KMS-11 (cell line): ENCODE data around the gene GLRX.

Source experiments
- H2AFZ ChIP-seq: fragments of 200-600 bp; sonication (generic); 2 replicates; pipeline ENCODE4 v1.6.1; 2016; ENCODE audit warnings: antibody characterized with exemption, mixed run types, low read depth
- H3K27ac ChIP-seq: fragments of 200-600 bp; sonication (generic); 2 replicates; pipeline ENCODE4 v1.6.1; 2016; ENCODE audit warnings: mild to moderate bottlenecking, mixed run types
- H3K27me3 ChIP-seq: fragments of 200-600 bp; sonication (generic); 2 replicates; pipeline ENCODE4 v1.6.1; 2017; ENCODE audit warnings: mild to moderate bottlenecking, low read depth, mixed run types, moderate library complexity; ENCODE audit not compliant: insufficient read depth
- H3K36me3 ChIP-seq: fragments of 200-600 bp; sonication (generic); 2 replicates; pipeline ENCODE4 v1.6.1; 2017; ENCODE audit warnings: mild to moderate bottlenecking, mixed run types; ENCODE audit not compliant: insufficient read depth
- H3K4me1 ChIP-seq: fragments of 200-600 bp; sonication (generic); 2 replicates; pipeline ENCODE4 v1.6.1; 2016; ENCODE audit warnings: mild to moderate bottlenecking, low read depth, mixed run types; ENCODE audit not compliant: poor library complexity, severe bottlenecking
- H3K4me2 ChIP-seq: fragments of 200-600 bp; sonication (generic); 2 replicates; pipeline ENCODE4 v1.7.0; 2016; ENCODE audit warnings: mild to moderate bottlenecking, mixed run types
- H3K4me3 ChIP-seq: fragments of 200-600 bp; sonication (generic); IDR thresholded peaks from 2 replicates; pipeline ENCODE4 v1.6.1; 2017; ENCODE audit warnings: low read depth, low read length, mixed read lengths; ENCODE audit not compliant: insufficient read depth
- H3K79me2 ChIP-seq: fragments of 200-600 bp; sonication (generic); 2 replicates; pipeline ENCODE4 v1.6.1; 2016; ENCODE audit warnings: low read depth, mixed run types; ENCODE audit not compliant: insufficient read depth
- H3K9ac ChIP-seq: fragments of 200-600 bp; sonication (generic); 2 replicates; pipeline ENCODE4 v1.6.1; 2016; ENCODE audit warnings: mild to moderate bottlenecking, mixed run types
- H4K20me1 ChIP-seq: fragments of 200-600 bp; sonication (generic); 2 replicates; pipeline ENCODE4 v1.6.1; 2016; ENCODE audit warnings: mild to moderate bottlenecking, mixed run types; ENCODE audit not compliant: insufficient read depth
- TF ChIP-seq, protein P1 (sequence below): fragments of 200-600 bp; sonication (generic); conservative IDR thresholded peaks from 2 replicates; pipeline ENCODE4 v1.6.1; 2017; ENCODE audit warnings: low read depth, mild to moderate bottlenecking, antibody characterized with exemption, low read length, moderate library complexity, mixed read lengths

The GLRX gene

DNA sequence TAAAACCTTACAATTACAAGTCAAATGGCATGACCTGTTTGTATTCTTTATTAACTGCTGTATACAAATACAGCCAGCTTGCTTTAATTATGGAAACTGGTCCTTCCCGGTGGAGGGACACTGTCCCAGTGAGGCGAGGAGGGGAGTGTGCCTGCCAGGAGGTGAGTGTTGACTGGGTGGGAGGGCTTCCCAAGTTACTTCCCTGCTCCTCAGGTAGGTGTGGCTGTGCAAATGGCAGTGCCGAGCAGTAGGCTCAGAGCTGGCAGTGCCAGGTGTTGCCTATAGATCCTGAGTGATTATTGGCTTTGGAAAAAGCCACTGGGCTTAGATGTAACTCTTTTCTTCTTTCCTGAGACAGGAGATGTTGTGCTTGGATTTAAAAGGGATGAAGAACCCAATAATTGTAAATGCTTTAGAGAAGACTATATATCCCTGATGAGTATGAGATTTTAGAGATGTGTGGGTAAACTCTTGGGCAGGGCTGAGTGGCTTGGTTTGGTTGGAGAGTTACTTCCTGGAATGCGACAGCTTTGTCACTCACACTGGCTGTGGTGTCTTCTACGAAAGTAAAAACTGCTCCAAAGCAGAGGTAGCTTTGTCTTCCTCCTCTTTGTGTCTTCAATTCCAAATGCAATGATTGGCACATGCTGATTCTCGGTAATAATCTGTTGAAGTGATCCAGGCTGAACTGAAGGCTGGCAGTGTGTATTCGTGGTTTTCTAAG lies 43.7 kb downstream of the GLRX start:
- H3K27me3 ChIP-seq: no peaks in the 10 kb centered on the region
- H2AFZ ChIP-seq: no peak overlapping the region
- TF ChIP-seq, protein P1, sequence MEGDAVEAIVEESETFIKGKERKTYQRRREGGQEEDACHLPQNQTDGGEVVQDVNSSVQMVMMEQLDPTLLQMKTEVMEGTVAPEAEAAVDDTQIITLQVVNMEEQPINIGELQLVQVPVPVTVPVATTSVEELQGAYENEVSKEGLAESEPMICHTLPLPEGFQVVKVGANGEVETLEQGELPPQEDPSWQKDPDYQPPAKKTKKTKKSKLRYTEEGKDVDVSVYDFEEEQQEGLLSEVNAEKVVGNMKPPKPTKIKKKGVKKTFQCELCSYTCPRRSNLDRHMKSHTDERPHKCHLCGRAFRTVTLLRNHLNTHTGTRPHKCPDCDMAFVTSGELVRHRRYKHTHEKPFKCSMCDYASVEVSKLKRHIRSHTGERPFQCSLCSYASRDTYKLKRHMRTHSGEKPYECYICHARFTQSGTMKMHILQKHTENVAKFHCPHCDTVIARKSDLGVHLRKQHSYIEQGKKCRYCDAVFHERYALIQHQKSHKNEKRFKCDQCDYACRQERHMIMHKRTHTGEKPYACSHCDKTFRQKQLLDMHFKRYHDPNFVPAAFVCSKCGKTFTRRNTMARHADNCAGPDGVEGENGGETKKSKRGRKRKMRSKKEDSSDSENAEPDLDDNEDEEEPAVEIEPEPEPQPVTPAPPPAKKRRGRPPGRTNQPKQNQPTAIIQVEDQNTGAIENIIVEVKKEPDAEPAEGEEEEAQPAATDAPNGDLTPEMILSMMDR: no peak
- no peak overlapping the region for H3K27ac ChIP-seq
- H3K4me1 ChIP-seq: peaks cover 38% of the 10 kb centered on the region
- no peak overlapping the region for H3K9ac ChIP-seq
- no peaks in the 10 kb centered on the region for H3K36me3 ChIP-seq
- no peaks in the 10 kb centered on the region for H3K79me2 ChIP-seq
- H4K20me1 ChIP-seq: no peaks in the 10 kb centered on the region
- no peak overlapping the region for H3K4me2 ChIP-seq
- no peak overlapping the region for H3K4me3 ChIP-seq

DNA sequence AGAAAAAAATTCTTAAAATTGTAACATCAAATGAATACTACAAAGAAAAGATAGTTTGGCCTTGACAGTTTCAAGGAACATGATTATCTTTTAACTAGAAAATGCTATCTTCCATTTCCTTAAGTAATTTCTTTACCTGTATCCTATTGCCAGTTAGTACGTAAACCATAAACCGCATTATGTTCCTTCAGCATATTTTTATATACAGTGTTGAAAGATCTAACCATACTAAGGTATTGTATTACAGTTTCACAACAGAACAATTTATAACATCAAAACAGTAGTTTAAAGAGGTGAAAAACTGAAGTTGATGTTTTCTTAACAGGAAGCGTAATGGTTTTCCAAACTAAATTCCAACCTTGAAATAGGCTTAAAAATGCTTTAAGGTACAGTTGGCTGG lies 45.1 kb downstream of the GLRX start:
- no peak overlapping the region for H3K9ac ChIP-seq
- H3K4me1 ChIP-seq: peaks cover 51% of the 10 kb centered on the region
- TF ChIP-seq, protein P1: no peak
- no peaks in the 10 kb centered on the region for H4K20me1 ChIP-seq
- no peak overlapping the region for H2AFZ ChIP-seq
- peak overlapping the region; percentile 14; the same call in 1 of the 2 replicates for H3K4me2 ChIP-seq
- no peak overlapping the region for H3K27ac ChIP-seq
- H3K79me2 ChIP-seq: no peaks in the 10 kb centered on the region
- no peaks in the 10 kb centered on the region for H3K27me3 ChIP-seq
- H3K36me3 ChIP-seq: no peaks in the 10 kb centered on the region
- H3K4me3 ChIP-seq: no peak overlapping the region

DNA sequence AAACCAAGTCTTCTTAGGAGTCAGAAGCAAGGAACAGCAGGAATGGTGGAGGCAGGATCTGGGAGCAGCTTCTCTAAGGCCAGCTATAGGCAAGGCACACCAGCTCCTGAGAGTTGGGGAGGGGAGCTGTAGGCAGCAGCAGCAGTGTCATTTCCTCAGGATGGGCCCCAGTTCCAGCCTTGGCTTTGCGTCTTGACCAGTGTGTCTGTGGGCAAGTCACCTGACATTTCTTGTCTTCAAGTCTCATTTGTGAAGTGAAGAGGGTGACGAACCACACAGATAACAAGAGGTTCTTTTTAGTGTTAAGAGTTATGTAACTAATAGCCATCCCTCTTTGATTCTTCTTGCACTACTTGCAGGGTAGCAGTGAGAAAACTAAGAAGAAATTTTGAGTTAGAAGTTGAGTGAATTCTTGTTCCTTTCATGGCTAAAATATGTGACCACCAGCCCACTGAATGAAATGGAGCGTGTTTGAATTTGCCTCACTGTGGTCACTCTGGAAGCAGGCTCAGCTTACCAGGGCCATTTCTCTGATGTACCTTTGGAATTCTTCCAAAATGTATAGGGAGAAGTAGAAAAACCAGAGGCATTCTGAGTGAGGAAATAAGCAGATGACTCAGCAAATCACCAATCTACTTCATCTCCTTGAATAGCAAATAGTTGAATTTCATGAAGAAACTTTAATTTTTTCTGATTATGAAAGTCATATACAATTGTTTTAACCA lies 49.0 kb downstream of the GLRX start:
- TF ChIP-seq, protein P1: no peak
- Histone ChIP-seq H3K4me1 (peaks cover 39% of the 10 kb centered on the region), H4K20me1 (no peaks in the 10 kb centered on the region), H3K27ac (no peak overlapping the region; the same call in 1 of the 2 replicates), H3K4me3 (no peak overlapping the region), H3K9ac (no peak overlapping the region), H2AFZ (no peak overlapping the region), H3K27me3 (no peaks in the 10 kb centered on the region), H3K4me2 (peak overlapping the region; percentile 20; the same call in 1 of the 2 replicates), H3K36me3 (no peaks in the 10 kb centered on the region), H3K79me2 (no peaks in the 10 kb centered on the region)

DNA sequence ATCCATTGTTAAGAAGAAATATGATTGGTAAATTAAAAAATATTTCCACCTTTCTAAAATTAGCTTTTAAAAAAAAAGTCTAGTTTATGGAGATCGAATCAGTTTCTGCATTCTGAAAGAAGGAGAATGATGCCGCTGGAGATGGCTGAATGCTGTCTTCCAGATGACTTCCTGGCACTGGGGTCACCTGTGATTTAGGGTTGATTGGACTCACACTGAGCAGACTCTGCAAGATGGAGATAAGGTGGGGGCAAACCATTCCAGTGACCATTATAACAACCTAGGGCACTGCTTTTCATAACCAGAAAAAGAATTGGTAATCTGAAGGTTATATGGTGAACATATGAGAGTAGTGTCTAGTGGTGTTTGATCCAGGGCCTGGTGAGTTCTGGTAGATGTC lies 50.6 kb downstream of the GLRX start:
- Histone ChIP-seq H3K4me2 (no peak overlapping the region), H4K20me1 (no peaks in the 10 kb centered on the region), H3K4me1 (peaks cover 31% of the 10 kb centered on the region), H3K79me2 (no peaks in the 10 kb centered on the region), H3K27ac (no peak overlapping the region), H3K27me3 (no peaks in the 10 kb centered on the region), H3K36me3 (no peaks in the 10 kb centered on the region), H3K9ac (no peak overlapping the region), H3K4me3 (no peak overlapping the region), H2AFZ (no peak overlapping the region)
- TF ChIP-seq, protein P1: no peak
